Activated CD8-positive, alpha-beta memory T cell treated with anti-CD3 and anti-CD28 coated beads for 36 hours (primary cell): ENCODE data around the gene ATP6V1D. TPM values are rescaled to one million over a fixed set of nuclear protein-coding genes. Genes with fewer than 3 reads are reported as not detected.

Experiments used
- CTCF ChIA-PET: fragments of 350-600 bp; sonication (Branson Sonifier 250); formaldehyde crosslinking; loops from one replicate; lab custom pipeline; 2021; ENCODE audit warnings: antibody characterized with exemption; lab: Charles Lee
- POLR2A ChIA-PET: fragments of 350-600 bp; sonication (Branson Sonifier 250); formaldehyde crosslinking; loops from one replicate; lab custom pipeline; 2021; ENCODE audit warnings: antibody characterized with exemption; lab: Charles Lee
- total RNA-seq, 2 experiments: library from RNA; stranded (reverse); gene quantifications; one replicate each; pipeline ENCODE4 v1.2.3, GENCODE V29; 2021

Gene ATP6V1D
- total RNA-seq, 2 experiments from 2014 or later: 31.4 to 38.2 TPM

GRCh38 chr14:67319142-67319541, 40.5 kb downstream of the ATP6V1D start:
- ChIA-PET POLR2A (no interaction called here), CTCF (no interaction called here)

GRCh38 chr14:67317822-67318221, 41.8 kb downstream of the ATP6V1D start:
- ChIA-PET POLR2A (no interaction called here), CTCF (no interaction called here)

- ChIA-PET CTCF (no interaction called here), POLR2A (no interaction called here)
Measured at GRCh38 chr14:67313153-67313552, 46.5 kb downstream of the ATP6V1D start.

- CTCF ChIA-PET: no interaction called here
Measured at GRCh38 chr14:67311868-67312267, 47.7 kb downstream of the ATP6V1D start.

More at GRCh38 chr14:67311868-67312267, 47.7 kb downstream of the ATP6V1D start:
- POLR2A ChIA-PET: no interaction called here

Other genes with a start within 250 kb of the ATP6V1D start
- not detected for gene GARIN2, start 170.4 kb downstream of the ATP6V1D start, total RNA-seq
- 1 to 10 TPM; 5.9 to 7.0 TPM for gene PALS1, start 118.4 kb downstream of the ATP6V1D start, total RNA-seq
- 100 to 1,000 TPM; 300 to 310 TPM for gene EIF2S1, start 524 bp upstream of the ATP6V1D start, total RNA-seq
- 1 to 10 TPM; 1.1 to 1.2 TPM for gene PLEK2, start 52.4 kb upstream of the ATP6V1D start, total RNA-seq
- gene TMEM229B, start 128.9 kb upstream of the ATP6V1D start, total RNA-seq: 1 to 10 TPM; 1.5 TPM
- gene PLEKHH1, start 173.5 kb upstream of the ATP6V1D start, total RNA-seq: 1 to 10 TPM; 1.6 to 2.0 TPM
- 10 to 100 TPM; 21.6 to 22.7 TPM for gene PIGH, start 240.5 kb upstream of the ATP6V1D start, total RNA-seq